Measurements from ENCODE around the gene PTPRR. TPM values are rescaled to one million over a fixed set of nuclear protein-coding genes. Genes with fewer than 3 reads are reported as not detected.

Gene PTPRR
- total RNA-seq, 1 donor from 2014 or later = 0.33 TPM

GRCh38 chr12:70772836-70773235, 147.7 kb downstream of the PTPRR start:
- H3K4me1 Mint-ChIP-seq (ENCODE audit: unreplicated experiment) = no peaks in the 10 kb centered on the region
- no peaks in the 10 kb centered on the region for H3K27me3 Mint-ChIP-seq (ENCODE audit: unreplicated experiment)
- no peak for TF ChIP-seq CTCF (IDR thresholded peaks at IDR 0.05; ENCODE audit: unreplicated experiment)
- no peak overlapping the region for H3K4me3 Mint-ChIP-seq (ENCODE audit: unreplicated experiment)
- H3K27ac Mint-ChIP-seq (ENCODE audit: unreplicated experiment) = no peak overlapping the region
- DNase-seq (ENCODE audit: low spot score) = no peak
- no peaks in the 10 kb centered on the region for H3K9me3 Mint-ChIP-seq (ENCODE audit: unreplicated experiment)
- no peaks in the 10 kb centered on the region for H3K36me3 Mint-ChIP-seq (ENCODE audit: low read depth, unreplicated experiment)

- Mint-ChIP-seq H3K9me3 (ENCODE audit: unreplicated experiment) (no peaks in the 10 kb centered on the region), H3K4me3 (ENCODE audit: unreplicated experiment) (no peak overlapping the region), H3K36me3 (ENCODE audit: low read depth, unreplicated experiment) (no peaks in the 10 kb centered on the region), H3K27ac (ENCODE audit: unreplicated experiment) (no peak overlapping the region), H3K4me1 (ENCODE audit: unreplicated experiment) (no peaks in the 10 kb centered on the region), H3K27me3 (ENCODE audit: unreplicated experiment) (no peaks in the 10 kb centered on the region)
- DNase-seq (ENCODE audit: low spot score) = no peak
- no peak for TF ChIP-seq CTCF (IDR thresholded peaks at IDR 0.05; ENCODE audit: unreplicated experiment)
Observed at GRCh38 chr12:70771581-70771980, 149.0 kb downstream of the PTPRR start.

GRCh38 chr12:70763666-70764065, 156.9 kb downstream of the PTPRR start:
- Mint-ChIP-seq H3K4me1 (ENCODE audit: unreplicated experiment) (no peaks in the 10 kb centered on the region), H3K36me3 (ENCODE audit: low read depth, unreplicated experiment) (no peaks in the 10 kb centered on the region), H3K9me3 (ENCODE audit: unreplicated experiment) (no peaks in the 10 kb centered on the region), H3K4me3 (ENCODE audit: unreplicated experiment) (no peak overlapping the region), H3K27ac (ENCODE audit: unreplicated experiment) (no peak overlapping the region), H3K27me3 (ENCODE audit: unreplicated experiment) (no peaks in the 10 kb centered on the region)
- no peak for TF ChIP-seq CTCF (IDR thresholded peaks at IDR 0.05; ENCODE audit: unreplicated experiment)
- no peak for DNase-seq (ENCODE audit: low spot score)

GRCh38 chr12:70762000-70762399, 158.5 kb downstream of the PTPRR start:
- Mint-ChIP-seq H3K36me3 (ENCODE audit: low read depth, unreplicated experiment) (no peaks in the 10 kb centered on the region), H3K4me1 (ENCODE audit: unreplicated experiment) (no peaks in the 10 kb centered on the region), H3K9me3 (ENCODE audit: unreplicated experiment) (no peaks in the 10 kb centered on the region), H3K27me3 (ENCODE audit: unreplicated experiment) (no peaks in the 10 kb centered on the region), H3K27ac (ENCODE audit: unreplicated experiment) (no peak overlapping the region), H3K4me3 (ENCODE audit: unreplicated experiment) (no peak overlapping the region)
- no peak for DNase-seq (ENCODE audit: low spot score)
- no peak for TF ChIP-seq CTCF (IDR thresholded peaks at IDR 0.05; ENCODE audit: unreplicated experiment)

GRCh38 chr12:70759161-70759918, 161.2 kb downstream of the PTPRR start:
- H3K27me3 Mint-ChIP-seq (ENCODE audit: unreplicated experiment) = no peaks in the 10 kb centered on the region
- no peaks in the 10 kb centered on the region for H3K9me3 Mint-ChIP-seq (ENCODE audit: unreplicated experiment)
- DNase-seq (ENCODE audit: low spot score) = no peak
- no peak for TF ChIP-seq CTCF (IDR thresholded peaks at IDR 0.05; ENCODE audit: unreplicated experiment)
- no peaks in the 10 kb centered on the region for H3K4me1 Mint-ChIP-seq (ENCODE audit: unreplicated experiment)
- no peaks in the 10 kb centered on the region for H3K36me3 Mint-ChIP-seq (ENCODE audit: low read depth, unreplicated experiment)
- no peak overlapping the region for H3K4me3 Mint-ChIP-seq (ENCODE audit: unreplicated experiment)
- no peak overlapping the region for H3K27ac Mint-ChIP-seq (ENCODE audit: unreplicated experiment)

Data from endothelial cell (in vitro differentiated cells).